Testis (tissue), 3 donors: ENCODE results near the gene TUB. TPM values are rescaled to one million over a fixed set of nuclear protein-coding genes. Genes with fewer than 3 reads are reported as not detected.

ENCODE experiments used
- DNase-seq: peaks from one replicate; pipeline ENCODE4 v3.0.0-alpha.2; 2019
- H3K27ac ChIP-seq, 2 donors: fragments of 200-600 bp; sonication (generic); one replicate each; pipeline ENCODE4 v1.5.1; 2019
- H3K27me3 ChIP-seq: fragments of 200-600 bp; sonication (generic); one replicate; pipeline ENCODE4 v1.5.1; 2019
- H3K36me3 ChIP-seq: fragments of 200-600 bp; sonication (generic); one replicate; pipeline ENCODE4 v1.5.1; 2017; ENCODE audit warnings: low read depth; ENCODE audit errors: missing control alignments
- H3K4me1 ChIP-seq: fragments of 200-600 bp; sonication (generic); one replicate; pipeline ENCODE4 v1.5.1; 2019
- H3K4me3 ChIP-seq, 2 donors: fragments of 200-600 bp; sonication (generic); one replicate each; pipeline ENCODE4 v1.5.1; 2017 to 2019
- H3K9me3 ChIP-seq: fragments of 200-600 bp; sonication (generic); one replicate; pipeline ENCODE4 v1.5.1; 2017
- CTCF ChIP-seq, 3 experiments: fragments of 450-650 bp in 2 of 3; fragments of 200-600 bp in 1 of 3; sonication (generic) in 1 of 3; IDR thresholded peaks; one replicate each; pipeline ENCODE4 v1.5.1; 2016 to 2019; ENCODE audit warnings: antibody characterized with exemption in 3 of 3, mild to moderate bottlenecking in 2 of 3, moderate library complexity in 1 of 3
- POLR2A ChIP-seq: fragments of 450-650 bp; IDR thresholded peaks from one replicate; pipeline ENCODE4 v1.6.1; 2017; ENCODE audit warnings: antibody characterized with exemption, mild to moderate bottlenecking, moderate library complexity
- WGBS, 2 donors: methylation state at CpG; one replicate each; pipeline ENCODE4 v1.1.5; 2018; 5-methylcytosine and 5-hydroxymethylcytosine counted together
- intact Hi-C: fragments of 100-400 bp; cut with DNase I; formaldehyde crosslinking; loops from one replicate; pipeline ENCODE4 v1.15.1; 2023; ENCODE audit warnings: low total_unique reads
- polyA plus RNA-seq: library from polyadenylated mRNA; stranded (reverse); fragments of 350-450 nt; fragmentation: Illumina TruSeq; extraction: RNeasy Lipid Tissue Mini Kit (QIAGEN cat#74804); gene quantifications from one replicate; pipeline ENCODE4 v1.2.3, GENCODE V29; 2014; ENCODE audit warnings: low read depth, low replicate concordance; ENCODE audit not compliant: insufficient read depth
- total RNA-seq, 2 donors: library from RNA; depleted of rRNA; stranded (reverse); fragments of >200 nt; gene quantifications; one replicate each; pipeline ENCODE4 v1.2.3, GENCODE V29; 2016

Gene TUB
- total and polyA plus RNA-seq, 3 donors from 2014 or later: 8.9 to 16.5 (median 15.6) TPM

GRCh38 chr11:8059571-8060011 lies 21.4 kb upstream of the TUB start:
- WGBS, 2 donors: 42 to 48% methylated on average over 10 of the region's 10 CpGs
- peak overlapping the region; percentile 31 to 77 for H3K27ac ChIP-seq
- peak; percentile 68 for DNase-seq
- H3K9me3 ChIP-seq: no peaks in the 10 kb centered on the region
- no peak for TF ChIP-seq CTCF (IDR thresholded peaks at IDR 0.05)
- no peak for TF ChIP-seq POLR2A
- H3K27me3 ChIP-seq: no peaks in the 10 kb centered on the region
- no peak overlapping the region for H3K4me3 ChIP-seq
- intact Hi-C loops: no loop called here
- H3K4me1 ChIP-seq: peaks cover 27% of the 10 kb centered on the region
- no peaks in the 10 kb centered on the region for H3K36me3 ChIP-seq

GRCh38 chr11:8060146-8060719 lies 20.8 kb upstream of the TUB start:
- WGBS, 2 donors: 81 to 85% methylated on average over 3 of the region's 3 CpGs

GRCh38 chr11:8060801-8061554 lies 20.0 kb upstream of the TUB start:
- TF ChIP-seq POLR2A (no peak), CTCF (IDR thresholded peaks at IDR 0.05) (no peak)
- Histone ChIP-seq H3K36me3 (no peaks in the 10 kb centered on the region), H3K27ac (peak overlapping the region in 1 of 2 donors; percentile 77), H3K27me3 (no peaks in the 10 kb centered on the region), H3K4me3 (no peak overlapping the region), H3K4me1 (peaks cover 27% of the 10 kb centered on the region), H3K9me3 (no peaks in the 10 kb centered on the region)
- intact Hi-C loops: no loop called here
- DNase-seq: no peak
- WGBS, 2 donors: 78 to 92% methylated on average over 11 to 12 of the region's 12 CpGs

More at GRCh38 chr11:8060146-8060719, 20.8 kb upstream of the TUB start:
- Histone ChIP-seq H3K4me3 (no peak overlapping the region), H3K9me3 (no peaks in the 10 kb centered on the region), H3K27ac (peak overlapping the region; percentile 31 to 77), H3K36me3 (no peaks in the 10 kb centered on the region), H3K27me3 (no peaks in the 10 kb centered on the region), H3K4me1 (peaks cover 27% of the 10 kb centered on the region)
- no peak for DNase-seq
- TF ChIP-seq POLR2A: no peak
- TF ChIP-seq CTCF (IDR thresholded peaks at IDR 0.05): no peak
- intact Hi-C loops: no loop called here

- H3K4me3 ChIP-seq: no peak overlapping the region
- TF ChIP-seq POLR2A (no peak), CTCF (IDR thresholded peaks at IDR 0.05) (no peak)
- H3K4me1 ChIP-seq: peaks cover 27% of the 10 kb centered on the region
- H3K27me3 ChIP-seq: no peaks in the 10 kb centered on the region
- no peak for DNase-seq
- H3K9me3 ChIP-seq: no peaks in the 10 kb centered on the region
- 95 to 96% methylated on average over 19 to 22 of the region's 22 CpGs for WGBS, 2 donors
- peak overlapping the region in 1 of 2 donors; percentile 58 for H3K27ac ChIP-seq
- no peaks in the 10 kb centered on the region for H3K36me3 ChIP-seq
- intact Hi-C loops: no loop called here
These were observed 19.2 kb upstream of the TUB start for GRCh38 chr11:8061555-8062428.
